GM19438 (cell line): ENCODE results near the gene MUC21.
"Not testable (repeated sequence)": the region's sequence is repeated elsewhere in the genome, so short reads cannot be mapped to it uniquely, and the experiment has no call there.

Experiments
- ATAC-seq: cut with Tn5 transposase; IDR thresholded peaks from one replicate; pipeline ENCODE4 v1.9.1; 2021; ENCODE audit warnings: low read depth; ENCODE audit not compliant: unreplicated experiment

MUC21 gene

GRCh38 chr6:31005249-31006020, 21.9 kb downstream of the MUC21 start:
- no peak for ATAC-seq

GRCh38 chr6:31007694-31008093, 24.2 kb downstream of the MUC21 start:
- ATAC-seq = no peak

GRCh38 chr6:31008165-31008564, 24.6 kb downstream of the MUC21 start:
- ATAC-seq = no peak

GRCh38 chr6:31009731-31010130, 26.2 kb downstream of the MUC21 start:
- ATAC-seq = no peak

GRCh38 chr6:31010393-31011060, 27.0 kb downstream of the MUC21 start, which contains the start of gene MUC22:
Gene MUC22 (plus strand): TSS chr6:31010474. CDS start chr6:31010707, 233 bp downstream.
- no peak for ATAC-seq

- ATAC-seq = no peak
These were observed 27.6 kb downstream of the MUC21 start for GRCh38 chr6:31011153-31011552.

- ATAC-seq = no peak
These were observed 33.3 kb downstream of the MUC21 start for GRCh38 chr6:31016659-31017299.

- not testable (repeated sequence) for ATAC-seq
These were observed 33.9 kb downstream of the MUC21 start for GRCh38 chr6:31017436-31017835.

- ATAC-seq = no peak
These were observed 36.5 kb downstream of the MUC21 start for GRCh38 chr6:31020057-31020456.

GRCh38 chr6:31020631-31021255, 37.2 kb downstream of the MUC21 start:
- not testable (repeated sequence) for ATAC-seq

- not testable (repeated sequence) for ATAC-seq
These were observed 38.4 kb downstream of the MUC21 start for GRCh38 chr6:31021705-31022531.

GRCh38 chr6:31025595-31025994, 42.1 kb downstream of the MUC21 start:
- no peak for ATAC-seq

GRCh38 chr6:31031095-31031494, 47.6 kb downstream of the MUC21 start:
- no peak for ATAC-seq

GRCh38 chr6:31033075-31033474, 49.6 kb downstream of the MUC21 start:
- no peak for ATAC-seq

- ATAC-seq = no peak
These were observed 52.5 kb downstream of the MUC21 start for GRCh38 chr6:31035862-31036497.

- no peak for ATAC-seq
These were observed 53.7 kb downstream of the MUC21 start for GRCh38 chr6:31037169-31037568.

- no peak for ATAC-seq
These were observed 54.2 kb downstream of the MUC21 start for GRCh38 chr6:31037682-31038081.

- no peak for ATAC-seq
These were observed 55.0 kb downstream of the MUC21 start for GRCh38 chr6:31038559-31038958.
